OCI-LY1 (cell line): ENCODE results near the gene LDLRAD3.

Experiments
- CTCF ChIP-seq: fragments of 200-600 bp; sonication (generic), shearing (Covaris generic); IDR thresholded peaks from 2 replicates; pipeline ENCODE4 v1.5.1; 2017; ENCODE audit warnings: mild to moderate bottlenecking, antibody characterized with exemption, low read length, moderate library complexity, mixed read lengths
- EZH2 ChIP-seq: fragments of 200-600 bp; sonication (generic), shearing (Covaris generic); IDR thresholded peaks from 2 replicates; pipeline ENCODE4 v1.8.0; 2017; ENCODE audit warnings: borderline replicate concordance, mixed run types, mild to moderate bottlenecking, antibody characterized with exemption, low read length, moderate library complexity, mixed read lengths

GRCh38 chr11:36254713-36255112 is 310.9 kb downstream of the LDLRAD3 start:
- TF ChIP-seq CTCF (no peak), EZH2 (no peak)
